Mammary epithelial cell (primary cell): ENCODE data around the gene GJA10.

ENCODE experiments used
- EZH2 ChIP-seq: IDR thresholded peaks from 2 replicates; pipeline ENCODE4 v1.6.1; 2012; ENCODE audit warnings: low read length, inconsistent platforms, borderline replicate concordance
- TF ChIP-seq, protein P1 (sequence below), 2 donors: IDR thresholded peaks in 1 of 2; conservative IDR thresholded peaks in 1 of 2; 2 replicates each; pipeline ENCODE4 v1.5.1; 2011 to 2012; ENCODE audit warnings: inconsistent platforms in 2 of 2, low read length in 2 of 2, mild to moderate bottlenecking in 2 of 2, control low read depth in 1 of 2, low read depth in 1 of 2; ENCODE audit not compliant: insufficient read depth in 1 of 2; ENCODE audit errors: extremely low read depth in 1 of 2

DNA sequence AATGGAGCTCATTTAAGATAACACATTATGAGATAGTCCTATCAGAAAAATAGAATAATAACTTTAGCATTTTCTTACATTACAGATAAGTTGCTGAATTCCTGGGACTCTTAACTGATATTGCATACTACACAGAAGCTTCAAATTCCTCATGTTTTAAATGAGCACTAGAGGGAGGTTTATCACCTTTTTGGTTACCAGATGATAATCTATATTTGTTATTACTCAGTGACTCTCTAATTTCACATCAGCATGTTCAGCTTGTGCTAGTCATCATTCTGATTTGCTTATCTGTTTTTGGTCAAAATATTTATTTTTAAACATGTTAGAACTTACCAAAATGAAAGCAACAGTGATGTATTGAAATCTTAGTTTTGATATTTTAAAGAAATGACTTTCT, 20.5 kb upstream of the GJA10 start:
- TF ChIP-seq EZH2: no peak
- TF ChIP-seq, protein P1, sequence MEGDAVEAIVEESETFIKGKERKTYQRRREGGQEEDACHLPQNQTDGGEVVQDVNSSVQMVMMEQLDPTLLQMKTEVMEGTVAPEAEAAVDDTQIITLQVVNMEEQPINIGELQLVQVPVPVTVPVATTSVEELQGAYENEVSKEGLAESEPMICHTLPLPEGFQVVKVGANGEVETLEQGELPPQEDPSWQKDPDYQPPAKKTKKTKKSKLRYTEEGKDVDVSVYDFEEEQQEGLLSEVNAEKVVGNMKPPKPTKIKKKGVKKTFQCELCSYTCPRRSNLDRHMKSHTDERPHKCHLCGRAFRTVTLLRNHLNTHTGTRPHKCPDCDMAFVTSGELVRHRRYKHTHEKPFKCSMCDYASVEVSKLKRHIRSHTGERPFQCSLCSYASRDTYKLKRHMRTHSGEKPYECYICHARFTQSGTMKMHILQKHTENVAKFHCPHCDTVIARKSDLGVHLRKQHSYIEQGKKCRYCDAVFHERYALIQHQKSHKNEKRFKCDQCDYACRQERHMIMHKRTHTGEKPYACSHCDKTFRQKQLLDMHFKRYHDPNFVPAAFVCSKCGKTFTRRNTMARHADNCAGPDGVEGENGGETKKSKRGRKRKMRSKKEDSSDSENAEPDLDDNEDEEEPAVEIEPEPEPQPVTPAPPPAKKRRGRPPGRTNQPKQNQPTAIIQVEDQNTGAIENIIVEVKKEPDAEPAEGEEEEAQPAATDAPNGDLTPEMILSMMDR (conservative IDR thresholded peaks at IDR 0.05 in 1 of 2, IDR thresholded peaks at IDR 0.05 in 1 of 2; ENCODE audit: extremely low read depth in 1 of 2, insufficient read depth in 1 of 2, low read depth in 1 of 2, low read length in 2 of 2): no peak
